Measurements from ENCODE around the gene CCDC33.

CCDC33 gene

DNA sequence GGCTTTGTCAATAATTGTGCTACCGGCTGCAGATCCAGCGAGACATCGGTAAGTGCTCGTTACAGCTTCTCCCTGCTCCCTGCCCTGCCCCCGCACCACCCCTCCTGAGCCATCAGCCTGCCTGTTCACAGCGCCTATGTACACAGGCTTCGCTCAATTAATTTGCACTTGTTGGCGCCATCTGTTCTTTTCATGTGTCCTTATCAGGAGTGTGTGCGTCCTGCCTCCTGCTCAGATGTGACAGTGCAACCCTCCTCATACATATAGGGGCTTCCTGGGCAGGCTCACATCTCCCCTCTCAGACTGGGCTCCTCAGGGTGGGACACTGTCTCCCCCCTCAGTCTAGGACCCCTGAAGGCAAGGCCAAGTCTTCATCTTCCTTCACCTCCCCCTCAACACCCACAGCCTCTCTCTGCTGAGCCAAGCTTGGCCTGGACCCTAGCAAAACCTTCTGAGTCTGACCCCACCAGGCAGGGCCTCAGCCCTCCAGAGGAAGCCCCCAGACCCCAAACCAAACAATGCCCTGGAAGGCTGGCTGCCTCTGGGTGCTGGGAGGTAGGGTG lies 76.4 kb downstream of the CCDC33 start:
- H3K27ac ChIP-seq (ENCODE audit: extremely low read depth, low read depth, low read length) = peak overlapping the region; percentile 32; the same call in 1 of the 2 replicates
- ChIA-PET CTCF (interaction anchor here (0.6 to 8.5 kb wide), 13 partner anchors 10 to 338 kb away, joined by 3 to 253 read pairs (median 6); partner anchors contain the start of gene ISLR2), POLR2A (no interaction called here)
- no peaks in the 10 kb centered on the region for H3K36me3 ChIP-seq (ENCODE audit: control insufficient read depth in 2 of 2, insufficient read depth in 1 of 2, low read length in 2 of 2)
- H3K4me1 ChIP-seq (ENCODE audit: control insufficient read depth, insufficient read depth, low read length) = peaks cover 24% of the 10 kb centered on the region
- H3K4me3 ChIP-seq (ENCODE audit: low read depth, low read length) = no peak overlapping the region
- H3K9me3 ChIP-seq (ENCODE audit: control insufficient read depth, insufficient read depth, low read depth, low read length) = no peaks in the 10 kb centered on the region
- TF ChIP-seq IKZF3 (tag by site-specific recombination; IDR thresholded peaks at IDR 0.05) = 0 out of 2 replicates have a peak, but pooled peaks have one; percentile 9
- peak; percentile 71 for TF ChIP-seq EGR2 (tag by site-specific recombination; IDR thresholded peaks at IDR 0.05; ENCODE audit: low read depth)
- TF ChIP-seq, protein P1, sequence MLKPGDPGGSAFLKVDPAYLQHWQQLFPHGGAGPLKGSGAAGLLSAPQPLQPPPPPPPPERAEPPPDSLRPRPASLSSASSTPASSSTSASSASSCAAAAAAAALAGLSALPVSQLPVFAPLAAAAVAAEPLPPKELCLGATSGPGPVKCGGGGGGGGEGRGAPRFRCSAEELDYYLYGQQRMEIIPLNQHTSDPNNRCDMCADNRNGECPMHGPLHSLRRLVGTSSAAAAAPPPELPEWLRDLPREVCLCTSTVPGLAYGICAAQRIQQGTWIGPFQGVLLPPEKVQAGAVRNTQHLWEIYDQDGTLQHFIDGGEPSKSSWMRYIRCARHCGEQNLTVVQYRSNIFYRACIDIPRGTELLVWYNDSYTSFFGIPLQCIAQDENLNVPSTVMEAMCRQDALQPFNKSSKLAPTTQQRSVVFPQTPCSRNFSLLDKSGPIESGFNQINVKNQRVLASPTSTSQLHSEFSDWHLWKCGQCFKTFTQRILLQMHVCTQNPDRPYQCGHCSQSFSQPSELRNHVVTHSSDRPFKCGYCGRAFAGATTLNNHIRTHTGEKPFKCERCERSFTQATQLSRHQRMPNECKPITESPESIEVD (tag by site-specific recombination; IDR thresholded peaks at IDR 0.05) = no peak
- TF ChIP-seq, protein P2, sequence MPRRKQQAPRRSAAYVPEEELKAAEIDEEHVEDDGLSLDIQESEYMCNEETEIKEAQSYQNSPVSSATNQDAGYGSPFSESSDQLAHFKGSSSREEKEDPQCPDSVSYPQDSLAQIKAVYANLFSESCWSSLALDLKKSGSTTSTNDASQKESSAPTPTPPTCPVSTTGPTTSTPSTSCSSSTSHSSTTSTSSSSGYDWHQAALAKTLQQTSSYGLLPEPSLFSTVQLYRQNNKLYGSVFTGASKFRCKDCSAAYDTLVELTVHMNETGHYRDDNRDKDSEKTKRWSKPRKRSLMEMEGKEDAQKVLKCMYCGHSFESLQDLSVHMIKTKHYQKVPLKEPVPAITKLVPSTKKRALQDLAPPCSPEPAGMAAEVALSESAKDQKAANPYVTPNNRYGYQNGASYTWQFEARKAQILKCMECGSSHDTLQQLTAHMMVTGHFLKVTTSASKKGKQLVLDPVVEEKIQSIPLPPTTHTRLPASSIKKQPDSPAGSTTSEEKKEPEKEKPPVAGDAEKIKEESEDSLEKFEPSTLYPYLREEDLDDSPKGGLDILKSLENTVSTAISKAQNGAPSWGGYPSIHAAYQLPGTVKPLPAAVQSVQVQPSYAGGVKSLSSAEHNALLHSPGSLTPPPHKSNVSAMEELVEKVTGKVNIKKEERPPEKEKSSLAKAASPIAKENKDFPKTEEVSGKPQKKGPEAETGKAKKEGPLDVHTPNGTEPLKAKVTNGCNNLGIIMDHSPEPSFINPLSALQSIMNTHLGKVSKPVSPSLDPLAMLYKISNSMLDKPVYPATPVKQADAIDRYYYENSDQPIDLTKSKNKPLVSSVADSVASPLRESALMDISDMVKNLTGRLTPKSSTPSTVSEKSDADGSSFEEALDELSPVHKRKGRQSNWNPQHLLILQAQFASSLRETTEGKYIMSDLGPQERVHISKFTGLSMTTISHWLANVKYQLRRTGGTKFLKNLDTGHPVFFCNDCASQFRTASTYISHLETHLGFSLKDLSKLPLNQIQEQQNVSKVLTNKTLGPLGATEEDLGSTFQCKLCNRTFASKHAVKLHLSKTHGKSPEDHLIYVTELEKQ (tag by site-specific recombination; IDR thresholded peaks at IDR 0.05; ENCODE audit: borderline replicate concordance) = peak; percentile 75; the same call in 1 of the 2 replicates
- TF ChIP-seq ZNF16 (tag by site-specific recombination; IDR thresholded peaks at IDR 0.05; ENCODE audit: low read depth) = no peak
- peak; percentile 94 for TF ChIP-seq SP7 (tag by site-specific recombination; IDR thresholded peaks at IDR 0.05)
- TF ChIP-seq ZNF664 (tag by site-specific recombination; IDR thresholded peaks at IDR 0.05) = no peak
- TF ChIP-seq OSR2 (tag by site-specific recombination; IDR thresholded peaks at IDR 0.05) = peak; percentile 96
- no peak for TF ChIP-seq ZNF354C (tag by site-specific recombination; IDR thresholded peaks at IDR 0.05; ENCODE audit: borderline replicate concordance, low read depth)
- TF ChIP-seq ZNF629 (tag by site-specific recombination; IDR thresholded peaks at IDR 0.05) = peak; percentile 22; the same call in 1 of the 2 replicates
- peak; percentile 73 for TF ChIP-seq ZNF600 (tag by site-specific recombination; IDR thresholded peaks at IDR 0.05)
- TF ChIP-seq ZBTB48 (tag by site-specific recombination; IDR thresholded peaks at IDR 0.05) = 0 out of 2 replicates have a peak, but pooled peaks have one; percentile 41
- TF ChIP-seq, protein P3, sequence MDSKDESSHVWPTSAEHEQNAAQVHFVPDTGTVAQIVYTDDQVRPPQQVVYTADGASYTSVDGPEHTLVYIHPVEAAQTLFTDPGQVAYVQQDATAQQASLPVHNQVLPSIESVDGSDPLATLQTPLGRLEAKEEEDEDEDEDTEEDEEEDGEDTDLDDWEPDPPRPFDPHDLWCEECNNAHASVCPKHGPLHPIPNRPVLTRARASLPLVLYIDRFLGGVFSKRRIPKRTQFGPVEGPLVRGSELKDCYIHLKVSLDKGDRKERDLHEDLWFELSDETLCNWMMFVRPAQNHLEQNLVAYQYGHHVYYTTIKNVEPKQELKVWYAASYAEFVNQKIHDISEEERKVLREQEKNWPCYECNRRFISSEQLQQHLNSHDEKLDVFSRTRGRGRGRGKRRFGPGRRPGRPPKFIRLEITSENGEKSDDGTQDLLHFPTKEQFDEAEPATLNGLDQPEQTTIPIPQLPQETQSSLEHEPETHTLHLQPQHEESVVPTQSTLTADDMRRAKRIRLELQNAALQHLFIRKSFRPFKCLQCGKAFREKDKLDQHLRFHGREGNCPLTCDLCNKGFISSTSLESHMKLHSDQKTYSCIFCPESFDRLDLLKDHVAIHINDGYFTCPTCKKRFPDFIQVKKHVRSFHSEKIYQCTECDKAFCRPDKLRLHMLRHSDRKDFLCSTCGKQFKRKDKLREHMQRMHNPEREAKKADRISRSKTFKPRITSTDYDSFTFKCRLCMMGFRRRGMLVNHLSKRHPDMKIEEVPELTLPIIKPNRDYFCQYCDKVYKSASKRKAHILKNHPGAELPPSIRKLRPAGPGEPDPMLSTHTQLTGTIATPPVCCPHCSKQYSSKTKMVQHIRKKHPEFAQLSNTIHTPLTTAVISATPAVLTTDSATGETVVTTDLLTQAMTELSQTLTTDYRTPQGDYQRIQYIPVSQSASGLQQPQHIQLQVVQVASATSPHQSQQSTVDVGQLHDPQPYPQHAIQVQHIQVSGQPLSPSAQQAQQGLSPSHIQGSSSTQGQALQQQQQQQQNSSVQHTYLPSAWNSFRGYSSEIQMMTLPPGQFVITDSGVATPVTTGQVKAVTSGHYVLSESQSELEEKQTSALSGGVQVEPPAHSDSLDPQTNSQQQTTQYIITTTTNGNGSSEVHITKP (tag by site-specific recombination; IDR thresholded peaks at IDR 0.05) = peak; percentile 35; the same call in 1 of the 2 replicates
- peak; percentile 63 for TF ChIP-seq ZBTB17 (tag by site-specific recombination; IDR thresholded peaks at IDR 0.05)
- TF ChIP-seq SCRT2 (tag by site-specific recombination; IDR thresholded peaks at IDR 0.05) = peak; percentile 96
- TF ChIP-seq ZNF510 (tag by site-specific recombination; IDR thresholded peaks at IDR 0.05; ENCODE audit: insufficient replicate concordance) = no peak
- TF ChIP-seq ZNF555 (tag by site-specific recombination; conservative IDR thresholded peaks at IDR 0.05) = no peak
- no peak for TF ChIP-seq ZNF274 (IDR thresholded peaks at IDR 0.05; ENCODE audit: low read length)
- no peak for TF ChIP-seq ZNF274 (tag by site-specific recombination; IDR thresholded peaks at IDR 0.05; ENCODE audit: borderline replicate concordance)
- no peak for TF ChIP-seq ZNF433 (tag by site-specific recombination; IDR thresholded peaks at IDR 0.05; ENCODE audit: low read depth)
- TF ChIP-seq ZIC2 (tag by site-specific recombination; IDR thresholded peaks at IDR 0.05) = peak; percentile 50
- TF ChIP-seq GLIS1 (tag by site-specific recombination; IDR thresholded peaks at IDR 0.05) = peak; percentile 94
- TF ChIP-seq, protein P4, sequence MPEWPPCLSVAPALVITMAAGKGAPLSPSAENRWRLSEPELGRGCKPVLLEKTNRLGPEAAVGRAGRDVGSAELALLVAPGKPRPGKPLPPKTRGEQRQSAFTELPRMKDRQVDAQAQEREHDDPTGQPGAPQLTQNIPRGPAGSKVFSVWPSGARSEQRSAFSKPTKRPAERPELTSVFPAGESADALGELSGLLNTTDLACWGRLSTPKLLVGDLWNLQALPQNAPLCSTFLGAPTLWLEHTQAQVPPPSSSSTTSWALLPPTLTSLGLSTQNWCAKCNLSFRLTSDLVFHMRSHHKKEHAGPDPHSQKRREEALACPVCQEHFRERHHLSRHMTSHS (tag by site-specific recombination; IDR thresholded peaks at IDR 0.05) = 0 out of 2 replicates have a peak, but pooled peaks have one; percentile 13
- peak; percentile 79 for TF ChIP-seq ZFHX2 (tag by site-specific recombination; conservative IDR thresholded peaks at IDR 0.05)
- TF ChIP-seq TCF7L2 (IDR thresholded peaks at IDR 0.05; ENCODE audit: borderline replicate concordance, low read depth, low read length) = peak; percentile 83
- TF ChIP-seq, protein P5, sequence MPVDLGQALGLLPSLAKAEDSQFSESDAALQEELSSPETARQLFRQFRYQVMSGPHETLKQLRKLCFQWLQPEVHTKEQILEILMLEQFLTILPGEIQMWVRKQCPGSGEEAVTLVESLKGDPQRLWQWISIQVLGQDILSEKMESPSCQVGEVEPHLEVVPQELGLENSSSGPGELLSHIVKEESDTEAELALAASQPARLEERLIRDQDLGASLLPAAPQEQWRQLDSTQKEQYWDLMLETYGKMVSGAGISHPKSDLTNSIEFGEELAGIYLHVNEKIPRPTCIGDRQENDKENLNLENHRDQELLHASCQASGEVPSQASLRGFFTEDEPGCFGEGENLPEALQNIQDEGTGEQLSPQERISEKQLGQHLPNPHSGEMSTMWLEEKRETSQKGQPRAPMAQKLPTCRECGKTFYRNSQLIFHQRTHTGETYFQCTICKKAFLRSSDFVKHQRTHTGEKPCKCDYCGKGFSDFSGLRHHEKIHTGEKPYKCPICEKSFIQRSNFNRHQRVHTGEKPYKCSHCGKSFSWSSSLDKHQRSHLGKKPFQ (tag by site-specific recombination; IDR thresholded peaks at IDR 0.05) = peak; percentile 71
